A673 (cell line): ENCODE results near the gene CRYGS. TPM values are rescaled to one million over a fixed set of nuclear protein-coding genes. Genes with fewer than 3 reads are reported as not detected.

Experiments
- BruUV-seq: library from RNA; stranded (reverse); fragments of 400-500 nt; replicated peaks from 2 replicates; lab custom pipeline; 2021; lab: Mats Ljungman, UMichigan
- CTCF ChIA-PET: fragments of 300-600 bp; sonication (Branson Sonifier 250); formaldehyde crosslinking; loops from one replicate; lab custom pipeline; 2022; ENCODE audit warnings: antibody characterized with exemption; lab: Charles Lee
- POLR2A ChIA-PET: fragments of 300-600 bp; sonication (Branson Sonifier 250); formaldehyde crosslinking; loops from one replicate; lab custom pipeline; 2022; ENCODE audit warnings: antibody characterized with exemption; ENCODE audit not compliant: low non-redundant PET; lab: Charles Lee
- DNase-seq: peaks from one replicate; pipeline ENCODE4 v3.0.0-alpha.2; 2015; ENCODE audit warnings: low spot score
- H3K27ac ChIP-seq: fragments of 200-600 bp; sonication (generic); 2 replicates; pipeline ENCODE4 v1.5.1; 2016; ENCODE audit warnings: mixed run types, low read depth, mild to moderate bottlenecking, mixed read lengths, antibody characterized with exemption, low read length; ENCODE audit not compliant: poor library complexity, severe bottlenecking
- H3K27me3 ChIP-seq: fragments of 200-600 bp; sonication (generic); replicated peaks from 2 replicates; pipeline ENCODE4 v1.6.1; 2017; ENCODE audit warnings: mixed run types, low read depth, mild to moderate bottlenecking, mixed read lengths, antibody characterized with exemption, low read length; ENCODE audit not compliant: insufficient read depth, poor library complexity
- H3K36me3 ChIP-seq: fragments of 200-600 bp; sonication (generic); 2 replicates; pipeline ENCODE4 v1.6.1; 2016; ENCODE audit warnings: mixed run types, mild to moderate bottlenecking, mixed read lengths, antibody characterized with exemption, low read length; ENCODE audit not compliant: insufficient read depth, poor library complexity, severe bottlenecking
- H3K4me1 ChIP-seq: fragments of 200-600 bp; sonication (generic); 2 replicates; pipeline ENCODE4 v1.6.1; 2017; ENCODE audit warnings: mixed run types, mild to moderate bottlenecking, mixed read lengths, antibody characterized with exemption, low read length; ENCODE audit not compliant: insufficient read depth, poor library complexity, severe bottlenecking
- H3K4me3 ChIP-seq: fragments of 200-600 bp; sonication (generic); 2 replicates; pipeline ENCODE4 v1.5.1; 2016; ENCODE audit warnings: low read depth, mixed run types, mild to moderate bottlenecking, mixed read lengths, low read length; ENCODE audit not compliant: poor library complexity, severe bottlenecking
- H3K9me3 ChIP-seq: fragments of 200-600 bp; sonication (generic); 2 replicates; pipeline ENCODE4 v1.6.1; 2016; ENCODE audit warnings: mixed run types, low read depth, mild to moderate bottlenecking, mixed read lengths, antibody characterized with exemption, low read length; ENCODE audit not compliant: poor library complexity, severe bottlenecking
- CTCF ChIP-seq: fragments of 300-800, 200-600 bp; sonication (generic); conservative IDR thresholded peaks from 2 replicates; pipeline ENCODE4 v1.5.1; 2017; ENCODE audit warnings: low read depth, mild to moderate bottlenecking, antibody characterized with exemption, low read length, moderate library complexity, mixed read lengths
- EZH2 ChIP-seq: fragments of 200-600 bp; sonication (generic); IDR thresholded peaks from 2 replicates; pipeline ENCODE4 v1.6.1; 2017; ENCODE audit warnings: borderline replicate concordance, low read depth, mild to moderate bottlenecking, mixed read lengths, antibody characterized with exemption, low read length; ENCODE audit not compliant: poor library complexity, severe bottlenecking
- intact Hi-C: fragments of 100-400 bp; cut with micrococcal nuclease; formaldehyde crosslinking; loops from one replicate; pipeline ENCODE4 v1.10.0; 2022; ENCODE audit not compliant: unreplicated experiment
- total RNA-seq: library from RNA; stranded (reverse); gene quantifications from 2 replicates; pipeline ENCODE4 v1.2.3, GENCODE V29; 2021

The CRYGS gene
- total RNA-seq, 1 experiment from 2014 or later = 3.6 TPM

DNA sequence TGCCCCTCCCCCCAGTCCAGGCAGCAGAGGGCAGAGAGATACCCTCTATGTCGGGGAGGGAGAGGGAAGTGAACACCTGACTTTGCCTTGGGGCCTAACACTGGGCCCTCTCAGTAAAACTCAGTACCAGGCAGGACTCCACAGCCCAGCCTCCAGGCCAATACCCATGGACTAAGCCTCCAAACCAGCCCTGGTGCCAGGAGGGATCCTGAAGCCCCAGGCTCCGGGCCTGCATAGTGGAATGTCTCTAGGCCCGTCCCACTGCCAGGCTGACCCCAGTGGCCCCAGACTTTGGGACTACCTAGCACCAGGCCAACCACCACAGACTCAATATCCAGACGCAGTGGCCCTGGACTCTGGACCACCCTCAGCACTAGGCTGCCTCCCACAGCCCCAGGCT, 46.6 kb downstream of the CRYGS start:
- CTCF ChIA-PET = no interaction called here
- H3K27ac ChIP-seq = no peak overlapping the region
- BruUV-seq = no TSS peak
- no peak for TF ChIP-seq EZH2
- no peak for TF ChIP-seq CTCF
- POLR2A ChIA-PET = no interaction called here
- no peaks in the 10 kb centered on the region for H3K4me1 ChIP-seq
- DNase-seq = no peak
- H3K27me3 ChIP-seq = no peaks in the 10 kb centered on the region
- no peak overlapping the region for H3K4me3 ChIP-seq
- no peaks in the 10 kb centered on the region for H3K9me3 ChIP-seq
- H3K36me3 ChIP-seq = no peaks in the 10 kb centered on the region
- intact Hi-C loops = no loop called here

- POLR2A ChIA-PET = no interaction called here
- Histone ChIP-seq H3K27ac (no peak overlapping the region), H3K4me3 (no peak overlapping the region), H3K36me3 (no peaks in the 10 kb centered on the region), H3K9me3 (no peaks in the 10 kb centered on the region), H3K4me1 (no peaks in the 10 kb centered on the region), H3K27me3 (peaks cover under 1% of the 10 kb centered on the region)
- TF ChIP-seq EZH2 (no peak), CTCF (no peak)
- DNase-seq = no peak
- intact Hi-C loops = no loop called here
- no TSS peak for BruUV-seq
- CTCF ChIA-PET = interaction anchor here (0.5 kb wide), 1 partner anchor 11 kb away, joined by 19 read pairs; no protein-coding TSS in a partner anchor
Measured at GRCh38 chr3:186496635-186497034, 47.5 kb downstream of the CRYGS start.

DNA sequence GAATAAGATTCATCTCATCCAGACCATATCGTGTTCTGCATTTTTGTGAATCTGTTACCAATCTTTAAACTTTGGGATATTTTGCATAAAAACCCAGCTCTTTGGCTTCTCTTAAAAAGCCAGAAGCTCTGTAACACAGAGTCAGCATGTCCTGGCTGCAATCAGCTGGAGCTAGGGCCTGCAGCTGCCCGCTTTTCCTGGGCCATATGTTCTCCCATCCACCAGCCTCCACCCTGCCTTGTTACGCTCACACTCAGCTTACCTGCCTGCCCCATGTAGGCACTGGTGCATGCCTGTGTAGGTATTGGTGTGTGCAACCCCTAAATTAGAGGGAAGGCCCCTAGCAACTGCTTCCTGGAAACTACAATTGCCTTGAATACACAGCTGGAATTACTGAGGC, 48.2 kb downstream of the CRYGS start:
- intact Hi-C loops = no loop called here
- TF ChIP-seq EZH2 = no peak
- no peak for TF ChIP-seq CTCF
- Histone ChIP-seq H3K36me3 (no peaks in the 10 kb centered on the region), H3K27me3 (peaks cover 5% of the 10 kb centered on the region), H3K4me1 (no peaks in the 10 kb centered on the region), H3K27ac (no peak overlapping the region), H3K9me3 (no peaks in the 10 kb centered on the region), H3K4me3 (no peak overlapping the region)
- no peak for DNase-seq
- ChIA-PET POLR2A (no interaction called here), CTCF (no interaction called here)
- BruUV-seq = no TSS peak
